AG08396 (cell line): ENCODE data around the gene PKP1.

Source experiments
- DNase-seq: peaks from one replicate; pipeline ENCODE4 v3.0.0; 2012; ENCODE audit warnings: low spot score, mixed read lengths

Gene PKP1

GRCh38 chr1:201260648-201261311 lies 22.5 kb upstream of the PKP1 start:
- DNase-seq = no peak

GRCh38 chr1:201261771-201262547 lies 21.3 kb upstream of the PKP1 start:
- DNase-seq = no peak

- no peak for DNase-seq
Observed at GRCh38 chr1:201262963-201263608, 20.2 kb upstream of the PKP1 start.

- DNase-seq = no peak
Observed at GRCh38 chr1:201264072-201264471, 19.2 kb upstream of the PKP1 start.

GRCh38 chr1:201264554-201264953 lies 18.8 kb upstream of the PKP1 start:
- DNase-seq = no peak

GRCh38 chr1:201265756-201266155 lies 17.6 kb upstream of the PKP1 start:
- DNase-seq = no peak

- no peak for DNase-seq
Observed at GRCh38 chr1:201266276-201266675, 17.0 kb upstream of the PKP1 start.

GRCh38 chr1:201266774-201267173 lies 16.5 kb upstream of the PKP1 start:
- peak; percentile 79 for DNase-seq

GRCh38 chr1:201267481-201268229 lies 15.7 kb upstream of the PKP1 start:
- no peak for DNase-seq

GRCh38 chr1:201268604-201269151 lies 14.6 kb upstream of the PKP1 start:
- DNase-seq = peak; percentile 68

- no peak for DNase-seq
Observed at GRCh38 chr1:201269281-201269680, 14.0 kb upstream of the PKP1 start.

GRCh38 chr1:201269900-201270410 lies 13.4 kb upstream of the PKP1 start:
- no peak for DNase-seq

- DNase-seq = no peak
Observed at GRCh38 chr1:201270616-201271390, 12.5 kb upstream of the PKP1 start.

- no peak for DNase-seq
Observed at GRCh38 chr1:201272799-201273198, 10.5 kb upstream of the PKP1 start.

- DNase-seq = no peak
Observed at GRCh38 chr1:201274616-201275252, 8.6 kb upstream of the PKP1 start.

GRCh38 chr1:201275253-201275666 lies 8.0 kb upstream of the PKP1 start:
- DNase-seq = peak; percentile 64

GRCh38 chr1:201276891-201277290 lies 6.4 kb upstream of the PKP1 start:
- no peak for DNase-seq

- DNase-seq = no peak
Observed at GRCh38 chr1:201277441-201277840, 5.9 kb upstream of the PKP1 start.

- DNase-seq = peak; percentile 55
Observed at GRCh38 chr1:201279313-201279712, 4.0 kb upstream of the PKP1 start.

GRCh38 chr1:201280884-201281283 lies 2.4 kb upstream of the PKP1 start:
- DNase-seq = no peak

GRCh38 chr1:201281573-201281972 lies 1.7 kb upstream of the PKP1 start:
- DNase-seq = no peak
